Activated CD8-positive, alpha-beta T cell treated with anti-CD3 and anti-CD28 coated beads, Interleukin-2, amount 10 ng/mL, durations not matched to agents 7 days and 5 days (primary cell): ENCODE results near the gene PPP1R7. TPM values are rescaled to one million over a fixed set of nuclear protein-coding genes. Genes with fewer than 3 reads are reported as not detected.

ENCODE experiments used
- ATAC-seq: fragments of 150-1000 bp; cut with Tn5 transposase; one replicate; pipeline ENCODE4 v1.10.0; 2021; ENCODE audit warnings: moderate library complexity
- CTCF ChIA-PET: fragments of 350-600 bp; sonication (Branson Sonifier 250); formaldehyde crosslinking; loops from one replicate; lab custom pipeline; 2021; ENCODE audit warnings: antibody characterized with exemption; lab: Charles Lee
- POLR2A ChIA-PET: fragments of 350-600 bp; sonication (Branson Sonifier 250); formaldehyde crosslinking; loops from one replicate; lab custom pipeline; 2021; ENCODE audit warnings: antibody characterized with exemption; lab: Charles Lee
- DNase-seq: peaks from one replicate; pipeline ENCODE4 v3.0.0-alpha.2; 2020
- H3K27ac Mint-ChIP-seq: one replicate; pipeline ENCODE4 v1.8.0; 2021; ENCODE audit warnings: mild to moderate bottlenecking, mixed read lengths
- H3K27me3 Mint-ChIP-seq: one replicate; pipeline ENCODE4 v1.8.0; 2021; ENCODE audit warnings: low read depth, mixed read lengths
- H3K36me3 Mint-ChIP-seq: one replicate; pipeline ENCODE4 v1.8.0; 2021; ENCODE audit warnings: low read depth, mixed read lengths
- H3K4me1 Mint-ChIP-seq: one replicate; pipeline ENCODE4 v1.8.0; 2021; ENCODE audit warnings: low read depth, mixed read lengths
- H3K4me3 Mint-ChIP-seq: one replicate; pipeline ENCODE4 v1.8.0; 2021; ENCODE audit warnings: mild to moderate bottlenecking, mixed read lengths
- H3K9me3 Mint-ChIP-seq: one replicate; pipeline ENCODE4 v1.8.0; 2022; ENCODE audit warnings: mixed read lengths; ENCODE audit not compliant: insufficient read depth
- total RNA-seq, 2 experiments: library from RNA; stranded (reverse); gene quantifications; one replicate each; pipeline ENCODE4 v1.2.3, GENCODE V29; 2021

Gene PPP1R7
- total RNA-seq, 2 experiments from 2014 or later: 90.8 to 97.2 TPM

- DNase-seq: no peak
- H3K36me3 Mint-ChIP-seq: peaks cover 6% of the 10 kb centered on the region
- ATAC-seq: no peak
- no peak overlapping the region for H3K27ac Mint-ChIP-seq
- H3K27me3 Mint-ChIP-seq: no peaks in the 10 kb centered on the region
- no peaks in the 10 kb centered on the region for H3K9me3 Mint-ChIP-seq
- POLR2A ChIA-PET: interaction anchor here (0.6 to 1.0 kb wide), 2 partner anchors 10 to 22 kb away, joined by 3 to 4 read pairs; no protein-coding TSS in a partner anchor
- H3K4me1 Mint-ChIP-seq: peaks cover 19% of the 10 kb centered on the region
- no peak overlapping the region for H3K4me3 Mint-ChIP-seq
- CTCF ChIA-PET: interaction anchor here (1.2 to 1.4 kb wide), 2 partner anchors 68 to 69 kb away, joined by 3 to 4 read pairs; no protein-coding TSS in a partner anchor
Observed at GRCh38 chr2:241146286-241146685, 4.0 kb upstream of the PPP1R7 start.

- DNase-seq (no peak), ATAC-seq (no peak)
- Mint-ChIP-seq H3K27me3 (no peaks in the 10 kb centered on the region), H3K4me1 (peaks cover 29% of the 10 kb centered on the region), H3K9me3 (no peaks in the 10 kb centered on the region), H3K4me3 (no peak overlapping the region), H3K27ac (no peak overlapping the region), H3K36me3 (peaks cover 8% of the 10 kb centered on the region)
- ChIA-PET CTCF (interaction anchor here (1.2 kb wide), 1 partner anchor 70 kb away, joined by 3 read pairs; no protein-coding TSS in a partner anchor), POLR2A (interaction anchor here (1.0 to 5.1 kb wide), 2 partner anchors 23 to 36 kb away, joined by 4 to 37 read pairs; no protein-coding TSS in a partner anchor)
Observed at GRCh38 chr2:241147336-241147735, 2.9 kb upstream of the PPP1R7 start.

GRCh38 chr2:241148239-241148638, 2.0 kb upstream of the PPP1R7 start:
- Mint-ChIP-seq H3K27me3 (no peaks in the 10 kb centered on the region), H3K4me3 (peak overlapping the region; percentile 96), H3K27ac (peak overlapping the region; percentile 72), H3K9me3 (no peaks in the 10 kb centered on the region), H3K36me3 (peaks cover 7% of the 10 kb centered on the region), H3K4me1 (peaks cover 32% of the 10 kb centered on the region)
- ATAC-seq (no peak), DNase-seq (no peak)
- POLR2A ChIA-PET: interaction anchor here (5.1 kb wide), 1 partner anchor 37 kb away, joined by 37 read pairs; no protein-coding TSS in a partner anchor
- CTCF ChIA-PET: interaction anchor here (1.1 to 4.4 kb wide), 2 partner anchors 24 to 71 kb away, joined by 4 to 30 read pairs; no protein-coding TSS in a partner anchor

GRCh38 chr2:241148891-241149674, 1.2 kb upstream of the PPP1R7 start, which contains the start of gene PASK:
Gene PASK, minus strand, starts transcription at chr2:241149472. Its CDS starts 6,440 bp downstream, at chr2:241143032.
- Mint-ChIP-seq H3K27ac (peak within 1 kb of the TSS; percentile 91), H3K36me3 (peaks cover 12% of the 10 kb centered on the region), H3K9me3 (no peaks in the 10 kb centered on the region), H3K4me1 (peaks cover 36% of the 10 kb centered on the region), H3K4me3 (peak within 1 kb of the TSS; percentile 96), H3K27me3 (no peaks in the 10 kb centered on the region)
- CTCF ChIA-PET: interaction anchor here (0.7 to 4.4 kb wide), 8 partner anchors 17 to 711 kb away, joined by 3 to 30 read pairs (median 3); no protein-coding TSS in a partner anchor
- POLR2A ChIA-PET: interaction anchor here (0.6 to 5.1 kb wide), 8 partner anchors 11 to 140 kb away, joined by 3 to 37 read pairs (median 5); partner anchors contain the start of gene MTERF4
- ATAC-seq: peak; percentile 85
- peak; percentile 97 for DNase-seq

- ChIA-PET CTCF (interaction anchor here (0.7 to 4.4 kb wide), 7 partner anchors 18 to 710 kb away, joined by 3 to 30 read pairs (median 3); no protein-coding TSS in a partner anchor), POLR2A (interaction anchor here (0.6 to 5.1 kb wide), 10 partner anchors 10 to 141 kb away, joined by 3 to 37 read pairs (median 4); partner anchors contain the start of gene MTERF4)
- DNase-seq: no peak
- Mint-ChIP-seq H3K4me3 (peak overlapping the region; percentile 96), H3K27me3 (no peaks in the 10 kb centered on the region), H3K9me3 (no peaks in the 10 kb centered on the region), H3K4me1 (peaks cover 36% of the 10 kb centered on the region), H3K27ac (peak overlapping the region; percentile 91), H3K36me3 (peaks cover 12% of the 10 kb centered on the region)
- peak; percentile 38 for ATAC-seq
Observed at GRCh38 chr2:241149675-241149924, 667 bp upstream of the PPP1R7 start.

- Mint-ChIP-seq H3K27me3 (no peaks in the 10 kb centered on the region), H3K4me3 (peak overlapping the region; percentile 96), H3K9me3 (no peaks in the 10 kb centered on the region), H3K27ac (peak overlapping the region; percentile 91), H3K4me1 (peaks cover 36% of the 10 kb centered on the region), H3K36me3 (peaks cover 16% of the 10 kb centered on the region)
- POLR2A ChIA-PET: interaction anchor here (0.6 to 5.1 kb wide), 7 partner anchors 11 to 49 kb away, joined by 3 to 37 read pairs (median 5); partner anchors contain the start of gene MTERF4
- CTCF ChIA-PET: interaction anchor here (0.7 to 4.4 kb wide), 6 partner anchors 12 to 73 kb away, joined by 3 to 30 read pairs (median 3); partner anchors contain the start of gene MTERF4
- no peak for DNase-seq
- no peak for ATAC-seq
Observed at GRCh38 chr2:241150660-241151530, 628 bp downstream of the PPP1R7 start.

- DNase-seq (no peak), ATAC-seq (no peak)
- Mint-ChIP-seq H3K4me3 (peak overlapping the region; percentile 96), H3K36me3 (peaks cover 19% of the 10 kb centered on the region), H3K4me1 (peaks cover 36% of the 10 kb centered on the region), H3K27me3 (no peaks in the 10 kb centered on the region), H3K9me3 (no peaks in the 10 kb centered on the region), H3K27ac (no peak overlapping the region)
- POLR2A ChIA-PET: interaction anchor here (0.6 kb wide), 1 partner anchor 54 kb away, joined by 3 read pairs; no protein-coding TSS in a partner anchor
- CTCF ChIA-PET: interaction anchor here (2.2 to 4.4 kb wide), 2 partner anchors 50 to 74 kb away, joined by 8 to 30 read pairs; partner anchors contain the start of gene MTERF4
Observed at GRCh38 chr2:241151934-241152660, 1.8 kb downstream of the PPP1R7 start.

GRCh38 chr2:241153616-241154015, 3.3 kb downstream of the PPP1R7 start:
- peaks cover 26% of the 10 kb centered on the region for H3K4me1 Mint-ChIP-seq
- DNase-seq (no peak), ATAC-seq (no peak)
- no peak overlapping the region for H3K27ac Mint-ChIP-seq
- no peak overlapping the region for H3K4me3 Mint-ChIP-seq
- ChIA-PET POLR2A (no interaction called here), CTCF (interaction anchor here (1.4 kb wide), 1 partner anchor 170 kb away, joined by 3 read pairs; no protein-coding TSS in a partner anchor)
- no peaks in the 10 kb centered on the region for H3K27me3 Mint-ChIP-seq
- H3K36me3 Mint-ChIP-seq: peaks cover 22% of the 10 kb centered on the region
- no peaks in the 10 kb centered on the region for H3K9me3 Mint-ChIP-seq

GRCh38 chr2:241154915-241155314, 4.6 kb downstream of the PPP1R7 start:
- ATAC-seq (no peak), DNase-seq (no peak)
- Mint-ChIP-seq H3K4me3 (no peak overlapping the region), H3K27ac (no peak overlapping the region), H3K4me1 (peaks cover 25% of the 10 kb centered on the region), H3K27me3 (no peaks in the 10 kb centered on the region), H3K9me3 (no peaks in the 10 kb centered on the region), H3K36me3 (peaks cover 24% of the 10 kb centered on the region)
- CTCF ChIA-PET: interaction anchor here (1.3 kb wide), 1 partner anchor 76 kb away, joined by 4 read pairs; no protein-coding TSS in a partner anchor
- POLR2A ChIA-PET: no interaction called here

GRCh38 chr2:241155936-241156335, 5.7 kb downstream of the PPP1R7 start:
- Mint-ChIP-seq H3K27me3 (no peaks in the 10 kb centered on the region), H3K36me3 (peaks cover 21% of the 10 kb centered on the region), H3K4me3 (no peak overlapping the region), H3K9me3 (no peaks in the 10 kb centered on the region), H3K27ac (no peak overlapping the region), H3K4me1 (peaks cover 21% of the 10 kb centered on the region)
- DNase-seq (no peak), ATAC-seq (no peak)
- POLR2A ChIA-PET: no interaction called here
- CTCF ChIA-PET: interaction anchor here (1.3 kb wide), 1 partner anchor 77 kb away, joined by 4 read pairs; no protein-coding TSS in a partner anchor
